SK-MEL-5 (cell line): ENCODE results near the gene DEFB125. TPM values are rescaled to one million over a fixed set of nuclear protein-coding genes. Genes with fewer than 3 reads are reported as not detected.
"Not testable (repeated sequence)": the region's sequence is repeated elsewhere in the genome, so short reads cannot be mapped to it uniquely, and the experiment has no call there.

Experiments
- DNase-seq: peaks from one replicate; pipeline ENCODE4 v3.0.0-alpha.2; 2016; ENCODE audit warnings: low read depth, low spot score
- in situ Hi-C: cut with HindIII; loops from 2 replicates; pipeline ENCODE4 v1.10.0; 2016; ENCODE audit warnings: low sequenced_read_pairs, high pct_unique_total_duplicates, low pct_unique_long_range_greater_than_20kb
- total RNA-seq: library from RNA; depleted of rRNA; stranded (reverse); fragments of >200 nt; shearing (Covaris generic); gene quantifications from 2 replicates; pipeline ENCODE4 v1.2.3, GENCODE V29; 2014; rRNA removed

The DEFB125 gene
- total RNA-seq, 1 experiment from 2014 or later: not detected

- in situ Hi-C loops, DNase-seq: not testable (repeated sequence)
Observed at GRCh38 chr20:129786-130323, 42.4 kb downstream of the DEFB125 start.

- in situ Hi-C loops: no loop called here
- peak; percentile 68 for DNase-seq
Observed at GRCh38 chr20:137668-138490, 50.4 kb downstream of the DEFB125 start.

- in situ Hi-C loops: no loop called here
Observed at GRCh38 chr20:142290-142689, 54.8 kb downstream of the DEFB125 start, which contains the start of gene DEFB126. Gene DEFB126, plus strand, starts transcription at chr20:142590. Its CDS starts 39 bp downstream, at chr20:142629.

GRCh38 chr20:145877-146276 lies 58.4 kb downstream of the DEFB125 start:
- in situ Hi-C loops: no loop called here
- no peak for DNase-seq

More at GRCh38 chr20:142290-142689, 54.8 kb downstream of the DEFB125 start, which contains the start of gene DEFB126:
- DNase-seq: peak; percentile 32

Other genes with a start within 250 kb of the DEFB125 start
- 5.1 and 5.5 TPM in 2 replicates for gene DEFB126, start 54.9 kb downstream of the DEFB125 start, total RNA-seq
- not detected in 2 replicates for gene DEFB127, start 69.8 kb downstream of the DEFB125 start, total RNA-seq
- not detected in 2 replicates for gene DEFB128, start 102.0 kb downstream of the DEFB125 start, total RNA-seq
- not detected in 2 replicates for gene DEFB129, start 139.6 kb downstream of the DEFB125 start, total RNA-seq
- not detected in 2 replicates for gene DEFB132, start 170.1 kb downstream of the DEFB125 start, total RNA-seq
- gene C20orf96, start 203.1 kb downstream of the DEFB125 start, total RNA-seq: 1.6 and 1.7 TPM in 2 replicates
- gene ZCCHC3, start 209.9 kb downstream of the DEFB125 start, total RNA-seq: 25.5 and 29.7 TPM in 2 replicates
- 3.1 and 3.9 TPM in 2 replicates for gene SOX12, start 237.9 kb downstream of the DEFB125 start, total RNA-seq